GM23338 (cell line): ENCODE data around the gene PTPRN2. TPM values are rescaled to one million over a fixed set of nuclear protein-coding genes. Genes with fewer than 3 reads are reported as not detected.

Source experiments
- ATAC-seq: fragments of 200-7000 bp; cut with Tn5 transposase; 3 replicates; pipeline ENCODE4 v1.9.1; 2020
- DNase-seq: peaks from one replicate; pipeline ENCODE4 v3.0.0-alpha.2; 2015; ENCODE audit warnings: low spot score
- H2AFZ ChIP-seq: fragments of 200-600 bp; sonication (generic); 2 replicates; pipeline ENCODE4 v1.8.0; 2016; ENCODE audit warnings: antibody characterized with exemption, mild to moderate bottlenecking, moderate library complexity
- H3F3A ChIP-seq: fragments of 200-600 bp; sonication (generic); replicated peaks from 2 replicates; pipeline ENCODE4 v1.8.0; 2017; ENCODE audit warnings: antibody characterized with exemption, mixed run types, low read depth
- H3K27ac ChIP-seq: fragments of 200-600 bp; sonication (generic); 2 replicates; pipeline ENCODE4 v1.6.1; 2016; ENCODE audit warnings: low read depth
- H3K27me3 ChIP-seq: fragments of 200-600 bp; sonication (generic); 2 replicates; pipeline ENCODE4 v1.8.0; 2016; ENCODE audit warnings: mild to moderate bottlenecking, mixed run types, moderate library complexity; ENCODE audit not compliant: insufficient read depth
- H3K36me3 ChIP-seq: fragments of 200-600 bp; sonication (generic); 2 replicates; pipeline ENCODE4 v1.8.0; 2016; ENCODE audit warnings: mild to moderate bottlenecking; ENCODE audit not compliant: insufficient read depth
- H3K4me1 ChIP-seq: fragments of 200-600 bp; sonication (generic); 2 replicates; pipeline ENCODE4 v1.8.0; 2016; ENCODE audit warnings: mild to moderate bottlenecking, moderate library complexity; ENCODE audit not compliant: insufficient read depth
- H3K4me2 ChIP-seq: fragments of 200-600 bp; sonication (generic); 2 replicates; pipeline ENCODE4 v1.7.1; 2017; ENCODE audit warnings: mixed run types
- H3K4me3 ChIP-seq: fragments of 200-600 bp; sonication (generic); 2 replicates; pipeline ENCODE4 v1.6.1; 2016; ENCODE audit warnings: mixed run types
- H3K79me2 ChIP-seq: fragments of 200-600 bp; sonication (generic); replicated peaks from 2 replicates; pipeline ENCODE4 v1.8.0; 2017; ENCODE audit warnings: mild to moderate bottlenecking; ENCODE audit not compliant: insufficient read depth
- H3K9me2 ChIP-seq: fragments of 200-600 bp; sonication (generic); 2 replicates; pipeline ENCODE4 v1.8.0; 2017; ENCODE audit not compliant: insufficient read depth
- H4K20me1 ChIP-seq: fragments of 200-600 bp; sonication (generic); replicated peaks from 2 replicates; pipeline ENCODE4 v1.8.0; 2017; ENCODE audit warnings: mild to moderate bottlenecking; ENCODE audit not compliant: insufficient read depth
- H3K27ac Mint-ChIP-seq: 2 replicates; pipeline ENCODE4 v1.8.0; 2020; ENCODE audit warnings: inconsistent platforms, mild to moderate bottlenecking, moderate library complexity, mixed read lengths
- H3K27me3 Mint-ChIP-seq: 3 replicates; pipeline ENCODE4 v1.8.0; 2022; ENCODE audit warnings: low read depth, mild to moderate bottlenecking, moderate library complexity, mixed read lengths, inconsistent platforms; ENCODE audit not compliant: insufficient read depth, poor library complexity
- H3K36me3 Mint-ChIP-seq: 3 replicates; pipeline ENCODE4 v1.8.0; 2021; ENCODE audit warnings: low read depth, mild to moderate bottlenecking, inconsistent platforms, moderate library complexity, mixed read lengths
- H3K4me1 Mint-ChIP-seq: 3 replicates; pipeline ENCODE4 v1.8.0; 2020; ENCODE audit warnings: mild to moderate bottlenecking, inconsistent platforms, mixed read lengths
- H3K4me3 Mint-ChIP-seq: 3 replicates; pipeline ENCODE4 v1.8.0; 2021; ENCODE audit warnings: moderate library complexity, mild to moderate bottlenecking, inconsistent platforms, mixed read lengths
- H3K9me3 Mint-ChIP-seq: 3 replicates; pipeline ENCODE4 v1.8.0; 2020; ENCODE audit warnings: moderate library complexity, mild to moderate bottlenecking, inconsistent platforms, mixed read lengths
- CREB1 ChIP-seq: fragments of 250-450 bp; sonication (Bioruptor Pico); IDR thresholded peaks from 2 replicates; pipeline ENCODE4 v1.5.0; 2020; ENCODE audit warnings: low read depth, mild to moderate bottlenecking, moderate library complexity
- EZH2 ChIP-seq: fragments of 200-600 bp; sonication (generic); IDR thresholded peaks from one replicate; pipeline ENCODE4 v1.8.0; 2017; ENCODE audit warnings: antibody characterized with exemption, mild to moderate bottlenecking, low read depth; ENCODE audit not compliant: unreplicated experiment
- EZH2phosphoT487 ChIP-seq: fragments of 200-600 bp; sonication (generic); IDR thresholded peaks from one replicate; pipeline ENCODE4 v1.8.1; 2018; ENCODE audit warnings: antibody characterized with exemption; ENCODE audit not compliant: unreplicated experiment
- JUNB ChIP-seq: IDR thresholded peaks from one replicate; pipeline ENCODE4 v1.6.1; 2016; ENCODE audit warnings: antibody characterized with exemption; ENCODE audit not compliant: unreplicated experiment
- NANOG ChIP-seq: IDR thresholded peaks from 2 replicates; pipeline ENCODE4 v1.6.1; 2016; ENCODE audit warnings: antibody characterized with exemption, borderline replicate concordance
- POLR2AphosphoS5 ChIP-seq: IDR thresholded peaks from 2 replicates; pipeline ENCODE4 v1.6.1; 2016; ENCODE audit warnings: antibody characterized with exemption, low read depth
- STAT1 ChIP-seq: IDR thresholded peaks from one replicate; pipeline ENCODE4 v1.6.1; 2016; ENCODE audit warnings: antibody characterized with exemption; ENCODE audit not compliant: unreplicated experiment
- ZNF114 ChIP-seq: fragments of 250-450 bp; sonication (Bioruptor Pico); IDR thresholded peaks from 2 replicates; pipeline ENCODE4 v1.5.0; 2020; ENCODE audit warnings: mild to moderate bottlenecking, moderate library complexity
- ZNF331 ChIP-seq: fragments of 250-450 bp; sonication (Bioruptor Pico); IDR thresholded peaks from 2 replicates; pipeline ENCODE4 v1.5.0; 2020; ENCODE audit warnings: low read depth, mild to moderate bottlenecking, moderate library complexity
- polyA plus RNA-seq: library from polyadenylated mRNA; unstranded; fragments of >200 nt; fragmentation: Nextera tagmentation; extraction: Ambion mirVana; gene quantifications from 2 replicates; pipeline ENCODE4 v1.2.1, GENCODE V29; 2016
- total RNA-seq: library from RNA; depleted of rRNA; stranded (reverse); fragments of >200 nt; shearing (Covaris generic); gene quantifications from 2 replicates; pipeline ENCODE4 v1.2.3, GENCODE V29; 2014
- TF ChIP-seq, protein P1 (sequence below): IDR thresholded peaks from 2 replicates; pipeline ENCODE4 v1.6.1; 2016; ENCODE audit warnings: antibody characterized with exemption
- TF ChIP-seq, protein P2 (sequence below): IDR thresholded peaks from one replicate; pipeline ENCODE4 v1.6.1; 2018; ENCODE audit warnings: antibody characterized with exemption; ENCODE audit not compliant: unreplicated experiment
- TF ChIP-seq, protein P3 (sequence below): fragments of 250-450 bp; sonication (Bioruptor Pico); IDR thresholded peaks from 2 replicates; pipeline ENCODE4 v1.5.0; 2020; ENCODE audit warnings: mild to moderate bottlenecking, moderate library complexity
- TF ChIP-seq, protein P4 (sequence below), 2 experiments: fragments of 200-600 bp in 1 of 2; sonication (generic) in 1 of 2; conservative IDR thresholded peaks; 2 replicates each; pipeline versions ENCODE4 v1.5.1 to v1.6.1; 2016 to 2017; ENCODE audit warnings: antibody characterized with exemption in 2 of 2, low read depth in 2 of 2, mild to moderate bottlenecking in 2 of 2, moderate library complexity in 1 of 2

Gene PTPRN2
- total and polyA plus RNA-seq, 2 experiments from 2014 or later, result 0.87 to 4.0 TPM

DNA sequence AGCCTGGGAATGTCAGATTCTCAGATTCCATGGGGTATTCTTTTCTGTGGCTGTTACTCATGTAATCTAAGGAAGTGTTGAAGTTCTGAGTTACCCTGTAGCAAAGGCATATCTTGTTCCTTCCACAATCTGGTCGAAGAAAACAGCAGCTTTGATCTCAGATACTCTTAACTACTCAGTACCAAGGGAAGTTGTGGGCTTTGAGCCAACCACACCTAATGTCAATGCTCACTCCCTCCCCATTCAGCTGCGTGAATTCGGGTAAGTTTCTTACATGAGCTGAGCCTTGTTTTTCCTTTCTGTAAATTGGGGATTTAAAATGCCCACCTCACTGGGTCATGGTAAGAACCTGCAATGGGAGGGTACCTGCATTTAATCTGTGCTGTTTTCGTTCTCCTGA, 52.5 kb downstream of the PTPRN2 start:
- H3K9me3 Mint-ChIP-seq, result peaks cover 85% of the 10 kb centered on the region

More for the DNA sequence above, 52.5 kb downstream of the PTPRN2 start:
- Histone ChIP-seq H3K4me2 (no peak overlapping the region), H3F3A (peaks cover 2% of the 10 kb centered on the region; the same call in 1 of the 2 replicates), H3K4me1 (no peaks in the 10 kb centered on the region), H2AFZ (no peak overlapping the region), H3K36me3 (no peaks in the 10 kb centered on the region), H3K9me2 (no peaks in the 10 kb centered on the region), H4K20me1 (no peaks in the 10 kb centered on the region; the same call in 1 of the 2 replicates), H3K4me3 (no peak overlapping the region), H3K27ac (no peak overlapping the region), H3K79me2 (no peaks in the 10 kb centered on the region), H3K27me3 (no peaks in the 10 kb centered on the region)
- Mint-ChIP-seq H3K4me1 (peaks cover 6% of the 10 kb centered on the region; the same call in 2 of the 3 replicates), H3K27ac (no peak overlapping the region), H3K27me3 (peaks cover 14% of the 10 kb centered on the region), H3K36me3 (peaks cover 27% of the 10 kb centered on the region), H3K4me3 (no peak overlapping the region)
- DNase-seq (no peak), ATAC-seq (no peak)
- no peak for TF ChIP-seq ZNF114 (CRISPR knock-in tag)
- TF ChIP-seq ZNF331, result no peak
- TF ChIP-seq, protein P1, sequence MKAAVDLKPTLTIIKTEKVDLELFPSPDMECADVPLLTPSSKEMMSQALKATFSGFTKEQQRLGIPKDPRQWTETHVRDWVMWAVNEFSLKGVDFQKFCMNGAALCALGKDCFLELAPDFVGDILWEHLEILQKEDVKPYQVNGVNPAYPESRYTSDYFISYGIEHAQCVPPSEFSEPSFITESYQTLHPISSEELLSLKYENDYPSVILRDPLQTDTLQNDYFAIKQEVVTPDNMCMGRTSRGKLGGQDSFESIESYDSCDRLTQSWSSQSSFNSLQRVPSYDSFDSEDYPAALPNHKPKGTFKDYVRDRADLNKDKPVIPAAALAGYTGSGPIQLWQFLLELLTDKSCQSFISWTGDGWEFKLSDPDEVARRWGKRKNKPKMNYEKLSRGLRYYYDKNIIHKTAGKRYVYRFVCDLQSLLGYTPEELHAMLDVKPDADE, result no peak
- no peak for TF ChIP-seq CREB1
- TF ChIP-seq, protein P2, sequence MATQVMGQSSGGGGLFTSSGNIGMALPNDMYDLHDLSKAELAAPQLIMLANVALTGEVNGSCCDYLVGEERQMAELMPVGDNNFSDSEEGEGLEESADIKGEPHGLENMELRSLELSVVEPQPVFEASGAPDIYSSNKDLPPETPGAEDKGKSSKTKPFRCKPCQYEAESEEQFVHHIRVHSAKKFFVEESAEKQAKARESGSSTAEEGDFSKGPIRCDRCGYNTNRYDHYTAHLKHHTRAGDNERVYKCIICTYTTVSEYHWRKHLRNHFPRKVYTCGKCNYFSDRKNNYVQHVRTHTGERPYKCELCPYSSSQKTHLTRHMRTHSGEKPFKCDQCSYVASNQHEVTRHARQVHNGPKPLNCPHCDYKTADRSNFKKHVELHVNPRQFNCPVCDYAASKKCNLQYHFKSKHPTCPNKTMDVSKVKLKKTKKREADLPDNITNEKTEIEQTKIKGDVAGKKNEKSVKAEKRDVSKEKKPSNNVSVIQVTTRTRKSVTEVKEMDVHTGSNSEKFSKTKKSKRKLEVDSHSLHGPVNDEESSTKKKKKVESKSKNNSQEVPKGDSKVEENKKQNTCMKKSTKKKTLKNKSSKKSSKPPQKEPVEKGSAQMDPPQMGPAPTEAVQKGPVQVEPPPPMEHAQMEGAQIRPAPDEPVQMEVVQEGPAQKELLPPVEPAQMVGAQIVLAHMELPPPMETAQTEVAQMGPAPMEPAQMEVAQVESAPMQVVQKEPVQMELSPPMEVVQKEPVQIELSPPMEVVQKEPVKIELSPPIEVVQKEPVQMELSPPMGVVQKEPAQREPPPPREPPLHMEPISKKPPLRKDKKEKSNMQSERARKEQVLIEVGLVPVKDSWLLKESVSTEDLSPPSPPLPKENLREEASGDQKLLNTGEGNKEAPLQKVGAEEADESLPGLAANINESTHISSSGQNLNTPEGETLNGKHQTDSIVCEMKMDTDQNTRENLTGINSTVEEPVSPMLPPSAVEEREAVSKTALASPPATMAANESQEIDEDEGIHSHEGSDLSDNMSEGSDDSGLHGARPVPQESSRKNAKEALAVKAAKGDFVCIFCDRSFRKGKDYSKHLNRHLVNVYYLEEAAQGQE, result no peak
- TF ChIP-seq, protein P3, sequence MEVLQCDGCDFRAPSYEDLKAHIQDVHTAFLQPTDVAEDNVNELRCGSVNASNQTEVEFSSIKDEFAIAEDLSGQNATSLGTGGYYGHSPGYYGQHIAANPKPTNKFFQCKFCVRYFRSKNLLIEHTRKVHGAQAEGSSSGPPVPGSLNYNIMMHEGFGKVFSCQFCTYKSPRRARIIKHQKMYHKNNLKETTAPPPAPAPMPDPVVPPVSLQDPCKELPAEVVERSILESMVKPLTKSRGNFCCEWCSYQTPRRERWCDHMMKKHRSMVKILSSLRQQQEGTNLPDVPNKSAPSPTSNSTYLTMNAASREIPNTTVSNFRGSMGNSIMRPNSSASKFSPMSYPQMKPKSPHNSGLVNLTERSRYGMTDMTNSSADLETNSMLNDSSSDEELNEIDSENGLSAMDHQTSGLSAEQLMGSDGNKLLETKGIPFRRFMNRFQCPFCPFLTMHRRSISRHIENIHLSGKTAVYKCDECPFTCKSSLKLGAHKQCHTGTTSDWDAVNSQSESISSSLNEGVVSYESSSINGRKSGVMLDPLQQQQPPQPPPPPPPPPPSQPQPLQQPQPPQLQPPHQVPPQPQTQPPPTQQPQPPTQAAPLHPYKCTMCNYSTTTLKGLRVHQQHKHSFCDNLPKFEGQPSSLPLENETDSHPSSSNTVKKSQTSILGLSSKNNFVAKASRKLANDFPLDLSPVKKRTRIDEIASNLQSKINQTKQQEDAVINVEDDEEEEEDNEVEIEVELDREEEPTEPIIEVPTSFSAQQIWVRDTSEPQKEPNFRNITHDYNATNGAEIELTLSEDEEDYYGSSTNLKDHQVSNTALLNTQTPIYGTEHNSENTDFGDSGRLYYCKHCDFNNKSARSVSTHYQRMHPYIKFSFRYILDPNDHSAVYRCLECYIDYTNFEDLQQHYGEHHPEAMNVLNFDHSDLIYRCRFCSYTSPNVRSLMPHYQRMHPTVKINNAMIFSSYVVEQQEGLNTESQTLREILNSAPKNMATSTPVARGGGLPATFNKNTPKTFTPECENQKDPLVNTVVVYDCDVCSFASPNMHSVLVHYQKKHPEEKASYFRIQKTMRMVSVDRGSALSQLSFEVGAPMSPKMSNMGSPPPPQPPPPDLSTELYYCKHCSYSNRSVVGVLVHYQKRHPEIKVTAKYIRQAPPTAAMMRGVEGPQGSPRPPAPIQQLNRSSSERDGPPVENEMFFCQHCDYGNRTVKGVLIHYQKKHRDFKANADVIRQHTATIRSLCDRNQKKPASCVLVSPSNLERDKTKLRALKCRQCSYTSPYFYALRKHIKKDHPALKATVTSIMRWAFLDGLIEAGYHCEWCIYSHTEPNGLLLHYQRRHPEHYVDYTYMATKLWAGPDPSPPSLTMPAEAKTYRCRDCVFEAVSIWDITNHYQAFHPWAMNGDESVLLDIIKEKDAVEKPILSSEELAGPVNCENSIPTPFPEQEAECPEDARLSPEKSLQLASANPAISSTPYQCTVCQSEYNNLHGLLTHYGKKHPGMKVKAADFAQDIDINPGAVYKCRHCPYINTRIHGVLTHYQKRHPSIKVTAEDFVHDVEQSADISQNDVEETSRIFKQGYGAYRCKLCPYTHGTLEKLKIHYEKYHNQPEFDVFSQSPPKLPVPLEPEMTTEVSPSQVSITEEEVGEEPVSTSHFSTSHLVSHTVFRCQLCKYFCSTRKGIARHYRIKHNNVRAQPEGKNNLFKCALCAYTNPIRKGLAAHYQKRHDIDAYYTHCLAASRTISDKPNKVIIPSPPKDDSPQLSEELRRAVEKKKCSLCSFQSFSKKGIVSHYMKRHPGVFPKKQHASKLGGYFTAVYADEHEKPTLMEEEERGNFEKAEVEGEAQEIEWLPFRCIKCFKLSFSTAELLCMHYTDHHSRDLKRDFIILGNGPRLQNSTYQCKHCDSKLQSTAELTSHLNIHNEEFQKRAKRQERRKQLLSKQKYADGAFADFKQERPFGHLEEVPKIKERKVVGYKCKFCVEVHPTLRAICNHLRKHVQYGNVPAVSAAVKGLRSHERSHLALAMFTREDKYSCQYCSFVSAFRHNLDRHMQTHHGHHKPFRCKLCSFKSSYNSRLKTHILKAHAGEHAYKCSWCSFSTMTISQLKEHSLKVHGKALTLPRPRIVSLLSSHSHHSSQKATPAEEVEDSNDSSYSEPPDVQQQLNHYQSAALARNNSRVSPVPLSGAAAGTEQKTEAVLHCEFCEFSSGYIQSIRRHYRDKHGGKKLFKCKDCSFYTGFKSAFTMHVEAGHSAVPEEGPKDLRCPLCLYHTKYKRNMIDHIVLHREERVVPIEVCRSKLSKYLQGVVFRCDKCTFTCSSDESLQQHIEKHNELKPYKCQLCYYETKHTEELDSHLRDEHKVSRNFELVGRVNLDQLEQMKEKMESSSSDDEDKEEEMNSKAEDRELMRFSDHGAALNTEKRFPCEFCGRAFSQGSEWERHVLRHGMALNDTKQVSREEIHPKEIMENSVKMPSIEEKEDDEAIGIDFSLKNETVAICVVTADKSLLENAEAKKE (CRISPR knock-in tag), result no peak
- no peak for TF ChIP-seq EZH2phosphoT487
- TF ChIP-seq JUNB, result no peak
- TF ChIP-seq STAT1, result no peak
- no peak for TF ChIP-seq EZH2
- TF ChIP-seq POLR2AphosphoS5, result no peak
- TF ChIP-seq, protein P4, sequence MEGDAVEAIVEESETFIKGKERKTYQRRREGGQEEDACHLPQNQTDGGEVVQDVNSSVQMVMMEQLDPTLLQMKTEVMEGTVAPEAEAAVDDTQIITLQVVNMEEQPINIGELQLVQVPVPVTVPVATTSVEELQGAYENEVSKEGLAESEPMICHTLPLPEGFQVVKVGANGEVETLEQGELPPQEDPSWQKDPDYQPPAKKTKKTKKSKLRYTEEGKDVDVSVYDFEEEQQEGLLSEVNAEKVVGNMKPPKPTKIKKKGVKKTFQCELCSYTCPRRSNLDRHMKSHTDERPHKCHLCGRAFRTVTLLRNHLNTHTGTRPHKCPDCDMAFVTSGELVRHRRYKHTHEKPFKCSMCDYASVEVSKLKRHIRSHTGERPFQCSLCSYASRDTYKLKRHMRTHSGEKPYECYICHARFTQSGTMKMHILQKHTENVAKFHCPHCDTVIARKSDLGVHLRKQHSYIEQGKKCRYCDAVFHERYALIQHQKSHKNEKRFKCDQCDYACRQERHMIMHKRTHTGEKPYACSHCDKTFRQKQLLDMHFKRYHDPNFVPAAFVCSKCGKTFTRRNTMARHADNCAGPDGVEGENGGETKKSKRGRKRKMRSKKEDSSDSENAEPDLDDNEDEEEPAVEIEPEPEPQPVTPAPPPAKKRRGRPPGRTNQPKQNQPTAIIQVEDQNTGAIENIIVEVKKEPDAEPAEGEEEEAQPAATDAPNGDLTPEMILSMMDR (conservative IDR thresholded peaks at IDR 0.05; ENCODE audit: low read depth in 2 of 2), result no peak
- no peak for TF ChIP-seq NANOG
